Measurements from ENCODE around the gene AVL9.

- TF ChIP-seq, protein P1, sequence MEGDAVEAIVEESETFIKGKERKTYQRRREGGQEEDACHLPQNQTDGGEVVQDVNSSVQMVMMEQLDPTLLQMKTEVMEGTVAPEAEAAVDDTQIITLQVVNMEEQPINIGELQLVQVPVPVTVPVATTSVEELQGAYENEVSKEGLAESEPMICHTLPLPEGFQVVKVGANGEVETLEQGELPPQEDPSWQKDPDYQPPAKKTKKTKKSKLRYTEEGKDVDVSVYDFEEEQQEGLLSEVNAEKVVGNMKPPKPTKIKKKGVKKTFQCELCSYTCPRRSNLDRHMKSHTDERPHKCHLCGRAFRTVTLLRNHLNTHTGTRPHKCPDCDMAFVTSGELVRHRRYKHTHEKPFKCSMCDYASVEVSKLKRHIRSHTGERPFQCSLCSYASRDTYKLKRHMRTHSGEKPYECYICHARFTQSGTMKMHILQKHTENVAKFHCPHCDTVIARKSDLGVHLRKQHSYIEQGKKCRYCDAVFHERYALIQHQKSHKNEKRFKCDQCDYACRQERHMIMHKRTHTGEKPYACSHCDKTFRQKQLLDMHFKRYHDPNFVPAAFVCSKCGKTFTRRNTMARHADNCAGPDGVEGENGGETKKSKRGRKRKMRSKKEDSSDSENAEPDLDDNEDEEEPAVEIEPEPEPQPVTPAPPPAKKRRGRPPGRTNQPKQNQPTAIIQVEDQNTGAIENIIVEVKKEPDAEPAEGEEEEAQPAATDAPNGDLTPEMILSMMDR (IDR thresholded peaks at IDR 0.05; ENCODE audit: low read length) = no peak
- no peak for TF ChIP-seq EZH2 (IDR thresholded peaks at IDR 0.05; ENCODE audit: borderline replicate concordance, low read length)
Observed at GRCh38 chr7:32490127-32490796, 5.0 kb upstream of the AVL9 start, which contains the start of gene LSM5.
